HG02938 (cell line): ENCODE measurements around the gene ABCB9.

ENCODE experiments used
- ATAC-seq: cut with Tn5 transposase; IDR thresholded peaks from one replicate; pipeline ENCODE4 v1.9.1; 2021; ENCODE audit warnings: mild to moderate bottlenecking, moderate library complexity; ENCODE audit not compliant: unreplicated experiment

The ABCB9 gene

GRCh38 chr12:122966743-122967550 lies 684 bp upstream of the ABCB9 start:
- no peak for ATAC-seq

DNA sequence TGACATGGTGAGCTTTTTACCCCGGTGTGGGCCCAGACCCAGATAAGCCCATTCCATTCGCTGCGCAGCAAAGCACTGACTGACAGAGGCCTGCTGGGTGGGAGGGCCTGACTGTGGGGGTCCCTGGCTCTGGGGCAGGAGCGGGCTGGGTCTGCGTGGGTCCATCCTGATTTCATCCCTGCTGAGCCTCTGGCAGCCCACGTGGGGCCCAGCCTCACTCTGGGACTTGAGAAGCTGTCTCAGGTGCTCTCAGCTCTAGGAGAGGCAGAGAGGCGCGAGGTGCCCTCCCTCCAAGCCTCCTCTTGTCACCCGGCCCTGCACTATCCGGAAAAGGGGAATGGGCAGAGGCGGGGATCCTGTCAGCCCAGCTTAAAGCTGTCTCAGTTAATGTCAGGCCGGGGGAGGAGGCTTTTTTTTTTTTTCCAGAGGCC lies 927 bp downstream of the ABCB9 start:
- ATAC-seq = no peak

DNA sequence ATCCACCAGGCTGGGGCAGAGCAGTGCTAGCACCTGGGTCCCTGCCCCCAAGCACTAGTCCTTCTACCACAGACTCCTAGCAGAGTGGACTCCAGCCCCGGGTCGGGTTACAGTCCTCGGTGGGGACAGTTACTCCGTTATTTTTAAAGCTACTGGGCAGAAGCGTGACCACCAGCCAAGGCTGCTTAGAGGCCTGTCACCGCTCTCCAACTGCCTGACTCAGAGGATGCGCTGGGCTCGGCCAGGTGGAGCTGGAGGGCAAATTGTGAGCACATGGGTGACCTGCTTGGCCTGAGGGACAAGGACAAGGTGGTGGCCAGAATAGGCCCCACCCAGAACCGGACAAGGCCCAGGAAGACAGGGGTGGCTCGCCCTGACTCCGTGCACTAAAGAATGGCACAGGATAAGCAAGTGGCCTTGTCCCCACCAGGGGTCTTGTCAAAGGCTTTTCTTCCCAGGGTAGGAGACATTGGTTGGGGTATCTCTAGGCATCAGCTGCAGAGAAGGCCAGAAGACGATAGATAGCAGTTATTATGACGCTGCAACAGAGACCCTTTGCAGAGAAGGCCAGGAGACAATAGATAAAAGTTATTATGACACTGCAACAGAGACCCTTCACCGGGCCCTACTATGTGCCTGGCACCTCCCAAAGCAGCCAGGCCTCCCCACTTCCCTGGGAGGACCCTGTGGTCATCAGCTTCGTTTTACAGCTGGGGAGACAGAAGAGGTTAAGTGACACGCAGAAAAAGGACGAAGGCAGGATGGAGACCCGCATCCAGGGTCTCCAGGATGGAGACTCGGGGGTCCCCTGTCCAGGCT lies 1.6 kb downstream of the ABCB9 start:
- no peak for ATAC-seq

DNA sequence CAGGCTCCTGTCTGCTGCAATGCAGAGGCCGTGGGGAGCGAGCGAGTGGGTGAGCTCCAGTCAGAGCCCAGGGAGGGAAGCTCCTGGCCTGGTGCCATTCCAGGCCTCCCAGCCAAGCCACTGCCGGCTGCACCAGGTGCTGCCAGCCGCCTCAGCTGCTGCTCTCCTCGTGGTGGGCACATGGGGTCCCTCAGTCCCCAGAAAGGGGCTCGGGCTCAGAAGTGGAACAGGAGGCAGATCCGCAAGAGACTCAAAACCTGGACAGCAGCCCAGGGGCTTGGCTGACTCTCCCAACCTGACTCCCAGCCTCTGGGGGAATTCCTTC lies 2.4 kb downstream of the ABCB9 start:
- no peak for ATAC-seq

GRCh38 chr12:122961531-122962329 lies 4.5 kb downstream of the ABCB9 start:
- ATAC-seq = no peak

- no peak for ATAC-seq
Measured at GRCh38 chr12:122960193-122960569, 6.1 kb downstream of the ABCB9 start.

DNA sequence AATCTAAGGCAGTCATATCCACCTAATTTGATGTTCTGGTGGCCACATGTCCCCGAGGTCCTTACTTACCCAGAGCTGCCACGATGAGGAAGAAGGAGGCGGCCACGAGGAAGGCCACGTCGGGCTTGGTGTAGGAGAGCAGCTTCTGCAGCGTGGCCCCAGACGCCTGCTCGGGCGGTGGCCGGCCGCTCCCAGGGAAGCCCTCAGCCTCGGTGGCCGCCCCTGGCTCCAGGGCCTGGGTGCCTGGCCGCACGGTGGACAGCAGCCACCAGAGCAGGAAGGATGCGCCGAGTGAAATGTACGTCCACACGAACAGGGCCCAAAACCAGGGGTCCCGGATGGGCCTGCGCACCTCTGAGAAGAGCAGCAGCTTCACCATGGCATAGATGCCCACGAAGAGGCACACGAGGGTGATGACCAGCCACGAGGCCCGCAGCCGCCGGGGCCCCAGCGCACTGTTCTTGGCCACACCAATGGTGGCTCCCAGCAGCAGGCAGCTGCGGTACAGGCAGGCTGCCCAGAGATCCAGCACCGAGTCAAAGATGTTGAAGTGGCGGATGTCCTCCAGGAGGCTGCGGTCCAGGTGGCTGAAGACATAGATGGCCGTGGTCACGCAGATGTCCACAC lies 6.6 kb downstream of the ABCB9 start:
- no peak for ATAC-seq

DNA sequence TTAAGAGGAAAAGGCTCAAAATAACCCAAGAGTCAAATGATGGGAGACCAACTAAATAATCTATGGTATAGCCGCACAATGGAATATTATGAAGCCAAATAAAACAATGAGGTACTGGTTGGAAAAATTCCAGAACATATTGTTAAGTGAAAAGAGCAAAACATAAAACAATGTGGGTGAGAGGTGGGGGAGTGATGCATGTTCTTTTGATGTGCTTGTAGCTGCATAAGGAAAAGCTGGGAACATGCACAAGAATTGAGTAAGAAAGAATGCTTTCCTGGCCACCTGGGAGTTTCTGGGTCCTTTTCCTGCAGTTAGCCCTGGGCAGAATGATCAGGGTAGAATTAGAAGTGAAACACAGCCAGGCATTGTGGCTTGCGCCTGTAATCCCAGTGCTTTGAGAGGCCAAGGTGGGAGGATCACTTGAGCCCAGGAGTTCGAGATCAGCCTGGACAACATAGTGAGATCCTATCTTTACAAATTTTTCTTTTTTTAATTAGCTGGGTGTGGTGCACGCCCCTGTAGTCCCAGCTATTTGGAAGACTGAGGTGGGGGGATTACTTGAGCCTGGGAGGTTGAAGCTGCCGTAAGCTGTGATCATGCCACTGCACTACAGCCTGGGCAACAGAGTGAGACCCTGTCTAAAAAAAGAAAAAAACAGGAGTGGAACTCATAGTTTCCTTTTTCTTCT lies 7.9 kb downstream of the ABCB9 start:
- ATAC-seq = no peak

DNA sequence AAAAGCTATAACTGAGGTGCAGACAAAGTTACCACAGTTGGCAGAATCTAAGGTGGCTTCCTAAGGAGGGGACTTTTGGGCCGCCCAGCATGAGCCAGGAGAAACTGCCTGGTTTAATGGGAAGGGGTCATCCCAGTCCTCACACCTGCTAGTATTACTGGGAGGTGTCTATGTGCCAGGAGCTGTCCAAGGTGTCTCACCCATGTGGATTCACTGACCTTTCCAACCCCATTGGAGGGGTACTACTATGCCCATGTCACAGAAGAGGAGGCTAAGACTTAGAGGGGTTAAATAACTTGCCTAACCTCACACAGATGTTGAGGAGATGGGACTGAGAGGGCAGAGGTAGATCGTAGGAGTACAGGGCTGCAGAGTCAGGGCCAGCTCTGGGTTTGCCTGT lies 10.2 kb downstream of the ABCB9 start:
- ATAC-seq = no peak

GRCh38 chr12:122955156-122955555 lies 11.1 kb downstream of the ABCB9 start:
- ATAC-seq = no peak

GRCh38 chr12:122951979-122952892 lies 14.0 kb downstream of the ABCB9 start:
- no peak for ATAC-seq

DNA sequence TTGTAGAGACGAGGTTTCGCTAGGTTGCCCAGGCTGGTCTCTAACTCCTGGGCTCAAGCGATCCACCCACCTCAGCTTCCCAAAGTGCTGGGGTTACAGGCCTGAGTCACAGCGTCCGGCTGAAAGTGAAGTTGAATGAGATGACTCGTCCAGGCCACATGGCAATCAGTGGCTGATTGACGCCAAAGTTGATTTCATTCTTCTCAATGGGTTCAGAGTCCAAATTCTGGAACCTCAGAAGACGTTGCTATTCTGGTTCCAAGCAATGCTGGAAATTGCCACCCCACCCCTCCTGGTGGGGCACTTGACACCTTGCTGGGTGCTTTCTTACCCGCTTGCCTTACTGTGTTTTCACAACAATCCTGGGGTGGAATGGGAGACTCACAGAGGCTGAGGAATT lies 14.9 kb downstream of the ABCB9 start:
- ATAC-seq = no peak

- no peak for ATAC-seq
Measured at GRCh38 chr12:122949816-122950675, 16.2 kb downstream of the ABCB9 start.

DNA sequence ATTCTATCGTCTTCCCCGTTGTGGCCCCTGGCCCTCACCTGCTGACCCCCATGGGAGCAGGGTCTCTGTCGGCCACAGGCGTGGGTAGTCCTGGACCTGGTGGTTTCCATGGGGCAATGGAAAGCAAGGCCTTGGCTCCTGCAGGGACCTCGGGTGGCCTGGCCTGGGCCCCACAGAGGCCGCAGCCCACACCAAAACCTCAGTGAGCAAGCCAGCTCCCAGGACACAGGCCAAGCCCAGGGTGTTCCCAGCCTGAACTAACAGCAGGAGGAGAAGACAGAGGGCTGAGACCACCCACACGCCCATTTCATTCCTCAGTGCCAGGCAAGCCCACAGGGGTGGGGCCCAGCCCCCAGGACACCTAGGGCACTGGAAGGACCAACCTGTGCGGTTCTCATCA lies 16.9 kb downstream of the ABCB9 start:
- no peak for ATAC-seq

DNA sequence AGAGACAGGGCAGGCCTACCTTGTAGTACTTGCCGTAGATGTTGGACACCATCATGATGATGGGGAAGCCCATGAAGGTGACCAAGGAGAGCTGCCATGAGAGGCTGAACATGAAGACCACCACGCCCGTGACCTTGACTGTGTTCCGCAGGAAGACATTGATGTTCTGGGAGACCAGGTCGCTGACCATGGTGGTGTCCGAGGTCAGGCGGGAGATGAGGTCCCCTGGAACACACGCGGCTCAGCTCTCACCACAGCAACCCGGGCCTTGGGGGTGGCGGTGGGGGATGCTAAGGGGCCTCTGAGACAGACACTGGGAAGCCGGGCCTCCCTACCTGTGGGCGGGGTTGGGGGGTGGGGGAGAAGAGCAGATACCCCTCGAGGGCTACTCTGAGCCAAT lies 17.7 kb downstream of the ABCB9 start:
- ATAC-seq = no peak

- ATAC-seq = no peak
Measured at GRCh38 chr12:122947352-122947792, 18.9 kb downstream of the ABCB9 start.

- ATAC-seq = no peak
Measured at GRCh38 chr12:122946690-122947341, 19.4 kb downstream of the ABCB9 start.
